ENCODE results near the gene RADIL. TPM values are rescaled to one million over a fixed set of nuclear protein-coding genes. Genes with fewer than 3 reads are reported as not detected.
A peak's percentile ranks its signal among the peaks of the same experiment; 100 is the strongest.

RADIL gene
- total and polyA plus RNA-seq, 9 of the 15 experiments (the other 6 are each of a cell fraction or from before 2014, with no cell fraction given), result 0.06 to 8.1 (median 1.9) TPM; not detected in 1

DNA sequence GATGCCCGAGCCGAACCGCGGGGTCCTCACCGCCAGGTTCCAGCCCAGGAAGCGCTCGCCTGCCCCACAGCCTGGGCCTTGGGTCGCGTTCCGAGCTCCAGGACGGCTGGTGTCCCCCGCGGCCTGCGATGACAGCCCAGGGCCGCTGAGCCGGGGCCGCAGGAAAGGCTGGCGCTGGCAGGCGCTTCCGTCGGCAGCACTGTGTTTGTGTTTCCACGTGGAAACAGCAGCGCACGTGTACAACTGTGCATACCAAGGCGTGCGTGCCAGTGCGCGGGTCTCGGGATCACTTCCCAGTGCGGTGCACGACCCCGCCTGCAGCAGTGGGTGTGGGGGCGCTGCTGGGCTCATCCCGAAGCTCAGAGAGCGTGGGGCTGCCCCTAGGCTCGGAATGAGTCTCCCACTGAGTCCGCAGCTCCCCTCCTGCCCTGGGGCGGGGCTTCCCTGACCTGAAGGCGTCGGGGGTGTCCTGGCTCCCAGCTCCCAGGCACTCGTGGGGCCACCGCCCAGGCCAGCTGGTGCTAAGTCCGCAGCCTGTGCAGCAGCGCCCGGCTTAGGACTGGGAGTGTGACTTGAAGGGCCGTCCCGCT, 90.9 kb downstream of the RADIL start:
- no peak overlapping the region for H2AFZ ChIP-seq (ENCODE audit: low read depth, low read length)
- in situ Hi-C loops (cut with MboI), result loop anchor here (10.0 kb wide), 1 partner anchor 292 kb away; no protein-coding TSS in a partner anchor
- H3K9ac ChIP-seq (ENCODE audit: insufficient read depth in 1 of 2, low read depth in 2 of 2, low read length in 2 of 2), result no peak overlapping the region
- peaks cover 0 to 35% of the 10 kb centered on the region in 2 experiments; a peak in 3 of 5 replicates for H3K4me1 ChIP-seq (replicated peaks in 1 of 2; ENCODE audit: control insufficient read depth in 2 of 2, insufficient read depth in 2 of 2, low read length in 2 of 2)
- H3K36me3 ChIP-seq (ENCODE audit: control insufficient read depth, insufficient read depth, low read length), result peaks cover 30% of the 10 kb centered on the region; the same call in 1 of the 3 replicates
- H3K4me3 ChIP-seq, result no peak overlapping the region
- H3K9me3 ChIP-seq (replicated peaks; ENCODE audit: control insufficient read depth, insufficient read depth, low read depth, low read length), result no peaks in the 10 kb centered on the region
- no peaks in the 10 kb centered on the region for H3K27me3 ChIP-seq (ENCODE audit: control insufficient read depth in 2 of 2, insufficient read depth in 2 of 2, low read length in 2 of 2)
- no peak for FAIRE-seq
- BruUV-seq (replicated peaks), result no TSS peak
- ATAC-seq, result no peak
- 93% methylated on average over 22 of the region's 47 CpGs for WGBS (ENCODE audit: insufficient coverage, low coverage, missing lambda C conversion rate)
- no peak overlapping the region for H3K27ac ChIP-seq (ENCODE audit: extremely low read depth, low read depth, low read length)
- intact Hi-C loops (cut with micrococcal nuclease), result loop anchor here (10.0 kb wide), 1 partner anchor 92 kb away; the partner anchor contains the start of gene RADIL
- no peak overlapping the region for H3K4me2 ChIP-seq (ENCODE audit: insufficient read depth, low read length)
- POLR2A ChIA-PET, result interaction anchor here (0.8 to 2.1 kb wide), 2 partner anchors 18 to 19 kb away, joined by 4 read pairs; partner anchors contain the start of gene AP5Z1
- no peaks in the 10 kb centered on the region for H3K9me1 ChIP-seq (ENCODE audit: control insufficient read depth, insufficient read depth, low read length)
- no peak for DNase-seq (ENCODE audit: extremely low read depth in 1 of 4, low spot score in 3 of 4)
- H3K79me2 ChIP-seq (ENCODE audit: control insufficient read depth, insufficient read depth, low read length), result no peaks in the 10 kb centered on the region
- H4K20me1 ChIP-seq (replicated peaks; ENCODE audit: control insufficient read depth, insufficient read depth, low read length), result no peaks in the 10 kb centered on the region
- CTCF ChIA-PET (ENCODE audit: low intra/inter-chr PET ratio), result no interaction called here
- TF ChIP-seq POLR2G (IDR thresholded peaks at IDR 0.05; ENCODE audit: low read depth, low read length), result peak; percentile 56; the same call in 1 of the 2 replicates
- no peak for TF ChIP-seq KAT7 (CRISPR knock-in tag; IDR thresholded peaks at IDR 0.05; ENCODE audit: borderline replicate concordance)
- TF ChIP-seq HSF4 (CRISPR knock-in tag; IDR thresholded peaks at IDR 0.05; ENCODE audit: borderline replicate concordance), result no peak
- TF ChIP-seq ZNF445 (CRISPR knock-in tag; IDR thresholded peaks at IDR 0.05; ENCODE audit: low read depth), result no peak
- 0 out of 2 replicates have a peak, but pooled peaks have one; percentile 12 for TF ChIP-seq RBFOX2 (IDR thresholded peaks at IDR 0.05; ENCODE audit: low read depth, low read length)
- TF ChIP-seq SIX5 (IDR thresholded peaks at IDR 0.05; ENCODE audit: borderline replicate concordance in 1 of 2, insufficient read depth in 1 of 2, low read depth in 1 of 2, low read length in 2 of 2), result no peak
- no peak for TF ChIP-seq HIVEP1 (CRISPR knock-in tag; IDR thresholded peaks at IDR 0.05)
- peak; percentile 55 for TF ChIP-seq RBM22 (IDR thresholded peaks at IDR 0.05; ENCODE audit: low read depth, low read length, poor library complexity, severe bottlenecking)
- TF ChIP-seq SIN3A (IDR thresholded peaks at IDR 0.05; ENCODE audit: borderline replicate concordance in 2 of 2, control insufficient read depth in 1 of 2, low read depth in 2 of 2, low read length in 2 of 2), result no peak
- TF ChIP-seq, protein P1, sequence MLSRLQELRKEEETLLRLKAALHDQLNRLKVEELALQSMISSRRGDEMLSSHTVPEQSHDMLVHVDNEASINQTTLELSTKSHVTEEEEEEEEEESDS (CRISPR knock-in tag; IDR thresholded peaks at IDR 0.05), result no peak
- TF ChIP-seq, protein P2, sequence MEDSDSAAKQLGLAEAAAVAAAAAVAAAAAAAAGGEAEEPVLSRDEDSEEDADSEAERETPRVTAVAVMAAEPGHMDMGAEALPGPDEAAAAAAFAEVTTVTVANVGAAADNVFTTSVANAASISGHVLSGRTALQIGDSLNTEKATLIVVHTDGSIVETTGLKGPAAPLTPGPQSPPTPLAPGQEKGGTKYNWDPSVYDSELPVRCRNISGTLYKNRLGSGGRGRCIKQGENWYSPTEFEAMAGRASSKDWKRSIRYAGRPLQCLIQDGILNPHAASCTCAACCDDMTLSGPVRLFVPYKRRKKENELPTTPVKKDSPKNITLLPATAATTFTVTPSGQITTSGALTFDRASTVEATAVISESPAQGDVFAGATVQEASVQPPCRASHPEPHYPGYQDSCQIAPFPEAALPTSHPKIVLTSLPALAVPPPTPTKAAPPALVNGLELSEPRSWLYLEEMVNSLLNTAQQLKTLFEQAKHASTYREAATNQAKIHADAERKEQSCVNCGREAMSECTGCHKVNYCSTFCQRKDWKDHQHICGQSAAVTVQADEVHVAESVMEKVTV (CRISPR knock-in tag; IDR thresholded peaks at IDR 0.05), result no peak
- no peak for TF ChIP-seq RCOR1 (IDR thresholded peaks at IDR 0.05; ENCODE audit: borderline replicate concordance in 1 of 2, low read depth in 2 of 2, low read length in 2 of 2)
- no peak for TF ChIP-seq HOXB6 (CRISPR knock-in tag; IDR thresholded peaks at IDR 0.05; ENCODE audit: borderline replicate concordance)
- TF ChIP-seq JUNB (CRISPR knock-in tag; conservative IDR thresholded peaks at IDR 0.05), result no peak
- no peak for TF ChIP-seq HNRNPK (IDR thresholded peaks at IDR 0.05; ENCODE audit: low read depth, low read length, poor library complexity, severe bottlenecking)
- TF ChIP-seq, protein P3, sequence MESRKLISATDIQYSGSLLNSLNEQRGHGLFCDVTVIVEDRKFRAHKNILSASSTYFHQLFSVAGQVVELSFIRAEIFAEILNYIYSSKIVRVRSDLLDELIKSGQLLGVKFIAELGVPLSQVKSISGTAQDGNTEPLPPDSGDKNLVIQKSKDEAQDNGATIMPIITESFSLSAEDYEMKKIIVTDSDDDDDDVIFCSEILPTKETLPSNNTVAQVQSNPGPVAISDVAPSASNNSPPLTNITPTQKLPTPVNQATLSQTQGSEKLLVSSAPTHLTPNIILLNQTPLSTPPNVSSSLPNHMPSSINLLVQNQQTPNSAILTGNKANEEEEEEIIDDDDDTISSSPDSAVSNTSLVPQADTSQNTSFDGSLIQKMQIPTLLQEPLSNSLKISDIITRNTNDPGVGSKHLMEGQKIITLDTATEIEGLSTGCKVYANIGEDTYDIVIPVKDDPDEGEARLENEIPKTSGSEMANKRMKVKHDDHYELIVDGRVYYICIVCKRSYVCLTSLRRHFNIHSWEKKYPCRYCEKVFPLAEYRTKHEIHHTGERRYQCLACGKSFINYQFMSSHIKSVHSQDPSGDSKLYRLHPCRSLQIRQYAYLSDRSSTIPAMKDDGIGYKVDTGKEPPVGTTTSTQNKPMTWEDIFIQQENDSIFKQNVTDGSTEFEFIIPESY (CRISPR knock-in tag; IDR thresholded peaks at IDR 0.05), result 0 out of 2 replicates have a peak, but pooled peaks have one; percentile 6
- TF ChIP-seq U2AF2 (optimal IDR thresholded peaks at IDR 0.05; ENCODE audit: low read depth, low read length), result no peak
